HepG2 (cell line): ENCODE data around the gene GSTA1.

Experiments used
- MATR3 ChIP-seq: sonication (generic); formaldehyde crosslinking; IDR thresholded peaks from 2 replicates; pipeline ENCODE4 v1.4.0; 2020; ENCODE audit warnings: missing genetic modification reagents
- SOX13 ChIP-seq, 3 experiments: fragments of 450-650 bp in 1 of 3; sonication (generic) in 1 of 3; formaldehyde crosslinking in 1 of 3; IDR thresholded peaks in 2 of 3; conservative IDR thresholded peaks in 1 of 3; 2 replicates each; pipeline versions ENCODE4 v1.5.0 to v1.6.1; 2016 to 2020; ENCODE audit warnings: antibody characterized with exemption in 1 of 3, mild to moderate bottlenecking in 1 of 3, missing compliant biosample characterization in 1 of 3, missing genetic modification reagents in 1 of 3, moderate library complexity in 1 of 3

GRCh38 chr6:52754443-52754842 lies 49.2 kb downstream of the GSTA1 start:
- no peak for TF ChIP-seq SOX13 (IDR thresholded peaks at IDR 0.05)
- no peak for TF ChIP-seq SOX13 (CRISPR knock-in tag; conservative IDR thresholded peaks at IDR 0.05 in 1 of 2, IDR thresholded peaks at IDR 0.05 in 1 of 2)
- no peak for TF ChIP-seq MATR3 (CRISPR knock-in tag)
